Activated gamma-delta T cell treated with anti-CD3 and anti-CD28 coated beads, Interleukin-2, amount 50 U/mL, for 16 hours (primary cell): ENCODE measurements around the gene PRPF6.

Experiments used
- DNase-seq: peaks from one replicate; pipeline ENCODE4 v3.0.0-alpha.2; 2020; ENCODE audit warnings: low read depth

The PRPF6 gene

GRCh38 chr20:64049060-64049877 is 68.3 kb downstream of the PRPF6 start, which contains the start of gene SOX18:
TSS of gene SOX18 (minus strand) at chr20:64049639. CDS start at chr20:64049516, 123 bp downstream.
- no peak for DNase-seq

- DNase-seq = no peak
Observed at GRCh38 chr20:64049878-64050260, 68.9 kb downstream of the PRPF6 start.

GRCh38 chr20:64050261-64051032 is 69.5 kb downstream of the PRPF6 start:
- no peak for DNase-seq

GRCh38 chr20:64051033-64051452 is 70.1 kb downstream of the PRPF6 start:
- DNase-seq = no peak

- no peak for DNase-seq
Observed at GRCh38 chr20:64051561-64052325, 70.8 kb downstream of the PRPF6 start.

GRCh38 chr20:64052326-64052722 is 71.4 kb downstream of the PRPF6 start:
- DNase-seq = no peak

- DNase-seq = no peak
Observed at GRCh38 chr20:64052987-64053840, 72.3 kb downstream of the PRPF6 start.

- DNase-seq = no peak
Observed at GRCh38 chr20:64053841-64054661, 73.1 kb downstream of the PRPF6 start.

GRCh38 chr20:64055396-64055892 is 74.5 kb downstream of the PRPF6 start:
- DNase-seq = no peak

GRCh38 chr20:64055893-64056638 is 75.1 kb downstream of the PRPF6 start:
- no peak for DNase-seq

- no peak for DNase-seq
Observed at GRCh38 chr20:64056639-64056888, 75.6 kb downstream of the PRPF6 start.

GRCh38 chr20:64056889-64057627 is 76.1 kb downstream of the PRPF6 start:
- no peak for DNase-seq

GRCh38 chr20:64057628-64058498 is 76.9 kb downstream of the PRPF6 start:
- peak; percentile 70 for DNase-seq

GRCh38 chr20:64058536-64058935 is 77.6 kb downstream of the PRPF6 start:
- no peak for DNase-seq

- DNase-seq = no peak
Observed at GRCh38 chr20:64062276-64062595, 81.3 kb downstream of the PRPF6 start.

- peak; percentile 87 for DNase-seq
Observed at GRCh38 chr20:64062596-64063388, 81.9 kb downstream of the PRPF6 start, which contains the start of gene TCEA2. TSS of gene TCEA2 (plus strand) at chr20:64063198. CDS start at chr20:64063313, 115 bp downstream.

- no peak for DNase-seq
Observed at GRCh38 chr20:64063389-64064144, 82.6 kb downstream of the PRPF6 start.
